ENCODE data around the gene HLA-DMB.

Gene HLA-DMB

GRCh38 chr6:32940656-32941213 lies at the start of gene HLA-DMB:
HLA-DMB (minus strand) TSS chr6:32941028; CDS start chr6:32940807, 221 bp downstream.
- no peak within 1 kb of the TSS for H3K4me3 ChIP-seq (replicated peaks; ENCODE audit: low read depth, low read length)
- TF ChIP-seq, protein P1, sequence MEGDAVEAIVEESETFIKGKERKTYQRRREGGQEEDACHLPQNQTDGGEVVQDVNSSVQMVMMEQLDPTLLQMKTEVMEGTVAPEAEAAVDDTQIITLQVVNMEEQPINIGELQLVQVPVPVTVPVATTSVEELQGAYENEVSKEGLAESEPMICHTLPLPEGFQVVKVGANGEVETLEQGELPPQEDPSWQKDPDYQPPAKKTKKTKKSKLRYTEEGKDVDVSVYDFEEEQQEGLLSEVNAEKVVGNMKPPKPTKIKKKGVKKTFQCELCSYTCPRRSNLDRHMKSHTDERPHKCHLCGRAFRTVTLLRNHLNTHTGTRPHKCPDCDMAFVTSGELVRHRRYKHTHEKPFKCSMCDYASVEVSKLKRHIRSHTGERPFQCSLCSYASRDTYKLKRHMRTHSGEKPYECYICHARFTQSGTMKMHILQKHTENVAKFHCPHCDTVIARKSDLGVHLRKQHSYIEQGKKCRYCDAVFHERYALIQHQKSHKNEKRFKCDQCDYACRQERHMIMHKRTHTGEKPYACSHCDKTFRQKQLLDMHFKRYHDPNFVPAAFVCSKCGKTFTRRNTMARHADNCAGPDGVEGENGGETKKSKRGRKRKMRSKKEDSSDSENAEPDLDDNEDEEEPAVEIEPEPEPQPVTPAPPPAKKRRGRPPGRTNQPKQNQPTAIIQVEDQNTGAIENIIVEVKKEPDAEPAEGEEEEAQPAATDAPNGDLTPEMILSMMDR (IDR thresholded peaks at IDR 0.05; ENCODE audit: low read length, missing control alignments): no peak
- peak; percentile 77 for DNase-seq (ENCODE audit: low read depth)

- TF ChIP-seq, protein P1 (IDR thresholded peaks at IDR 0.05; ENCODE audit: low read length, missing control alignments): no peak
- H3K4me3 ChIP-seq (replicated peaks; ENCODE audit: low read depth, low read length): no peak overlapping the region
- no peak for DNase-seq (ENCODE audit: low read depth)
Measured at GRCh38 chr6:32989368-32989767, 48.5 kb upstream of the HLA-DMB start.

DNA sequence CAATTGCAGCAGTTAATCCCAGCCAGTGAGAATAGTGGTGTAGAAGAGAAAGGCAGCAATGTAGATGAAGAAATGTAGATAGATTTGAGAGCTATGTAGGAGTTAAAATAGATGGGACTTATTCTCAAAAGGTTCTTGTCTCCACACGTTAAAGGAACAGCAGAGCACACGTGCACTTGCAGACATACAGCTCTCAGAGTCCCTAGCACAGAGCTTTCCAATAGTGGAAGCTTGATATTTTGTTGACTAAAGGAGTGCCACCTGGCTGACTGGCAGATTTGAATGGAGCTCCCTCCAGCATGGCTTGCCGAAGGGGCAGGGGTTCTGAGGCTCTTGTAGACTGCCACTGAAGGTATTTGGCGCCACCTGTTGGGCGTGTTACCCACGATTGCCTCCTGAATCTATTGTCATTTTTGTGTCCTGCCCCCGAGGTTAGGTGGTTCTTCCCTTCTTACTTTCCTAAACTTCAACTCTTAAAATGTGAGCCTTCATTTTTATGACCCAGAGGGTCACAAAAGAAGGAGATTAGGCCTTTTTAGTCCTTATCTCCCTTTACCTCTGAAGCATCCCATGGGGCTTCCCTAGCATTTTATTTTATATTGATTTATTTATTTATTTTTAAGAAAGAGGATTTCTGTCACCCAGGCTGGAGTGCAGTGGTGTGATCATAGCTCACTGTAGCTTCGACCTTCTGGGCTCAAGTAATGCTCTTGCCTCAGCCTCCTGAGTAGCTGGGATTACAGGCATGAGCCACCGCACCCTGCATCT lies 44.0 kb upstream of the HLA-DMB start:
- DNase-seq (ENCODE audit: low read depth): peak; percentile 89
- TF ChIP-seq, protein P1 (IDR thresholded peaks at IDR 0.05; ENCODE audit: low read length, missing control alignments): peak; percentile 91
- H3K4me3 ChIP-seq (replicated peaks; ENCODE audit: low read depth, low read length): no peak overlapping the region

GRCh38 chr6:32983964-32984621 lies 43.3 kb upstream of the HLA-DMB start:
- no peak for DNase-seq (ENCODE audit: low read depth)
- H3K4me3 ChIP-seq (replicated peaks; ENCODE audit: low read depth, low read length): no peak overlapping the region
- TF ChIP-seq, protein P1 (IDR thresholded peaks at IDR 0.05; ENCODE audit: low read length, missing control alignments): no peak

DNA sequence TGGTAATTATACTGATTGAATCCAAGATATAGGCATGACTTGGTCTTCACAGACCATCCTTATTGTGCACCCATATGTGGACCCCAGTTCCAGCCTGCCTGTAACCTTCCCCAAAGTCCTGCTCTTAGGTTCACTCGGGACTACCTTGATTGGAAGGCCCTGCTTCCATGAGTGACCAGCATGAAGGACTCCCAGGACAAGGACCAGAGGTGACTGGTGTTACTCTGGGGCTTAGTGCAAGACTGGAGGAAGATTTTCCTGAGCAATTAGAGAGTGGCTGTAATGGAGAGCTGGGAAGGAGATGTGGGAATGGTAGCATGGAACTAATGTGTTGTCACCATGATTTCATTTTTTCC lies 42.6 kb upstream of the HLA-DMB start:
- no peak for DNase-seq (ENCODE audit: low read depth)
- TF ChIP-seq, protein P1 (IDR thresholded peaks at IDR 0.05; ENCODE audit: low read length, missing control alignments): no peak
- H3K4me3 ChIP-seq (replicated peaks; ENCODE audit: low read depth, low read length): no peak overlapping the region

DNA sequence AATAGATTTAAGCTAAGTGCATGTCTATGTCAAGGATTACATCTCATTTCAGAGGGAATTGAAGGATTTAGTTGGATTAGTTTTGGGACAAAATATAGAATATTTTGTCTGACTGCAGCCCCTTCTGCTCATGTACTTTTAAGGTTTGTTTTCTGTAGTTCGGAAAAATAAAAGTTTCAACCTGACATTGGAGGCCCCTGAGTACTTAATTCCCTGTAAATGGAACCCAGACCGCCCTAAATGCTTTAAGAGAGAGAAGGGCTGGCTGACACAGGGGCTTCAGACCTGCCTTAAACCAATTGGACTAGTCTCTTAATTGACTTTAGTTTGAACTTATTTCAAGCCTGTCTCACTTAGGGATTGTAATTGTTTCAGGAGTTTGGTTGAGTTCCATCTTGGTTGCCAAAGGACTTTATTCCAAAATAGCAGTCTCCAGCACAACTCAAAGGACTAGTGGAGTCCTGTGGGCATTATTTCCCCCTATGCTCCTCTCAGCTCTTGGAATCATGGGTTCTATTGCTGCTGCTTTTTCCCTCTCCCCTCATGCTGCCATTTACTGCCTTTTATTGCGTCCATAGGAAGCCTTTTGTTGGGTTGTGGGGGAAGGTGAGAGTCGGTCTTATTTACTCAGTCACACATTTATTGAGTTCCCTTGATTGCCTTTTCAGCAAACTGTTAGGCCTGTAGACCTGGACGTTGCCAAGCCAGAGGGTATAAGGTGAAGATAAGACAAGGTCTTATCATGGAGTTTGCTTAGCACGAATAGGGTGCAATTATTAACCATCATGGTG lies 42.1 kb upstream of the HLA-DMB start:
- no peak overlapping the region for H3K4me3 ChIP-seq (replicated peaks; ENCODE audit: low read depth, low read length)
- TF ChIP-seq, protein P1 (IDR thresholded peaks at IDR 0.05; ENCODE audit: low read length, missing control alignments): no peak
- DNase-seq (ENCODE audit: low read depth): no peak

Data from fibroblast of pulmonary artery (primary cell).